Esophagus squamous epithelium (tissue), 5 donors: ENCODE results near the gene BCL7A. TPM values are rescaled to one million over a fixed set of nuclear protein-coding genes. Genes with fewer than 3 reads are reported as not detected.

Experiments used
- DNase-seq: peaks from one replicate; lab custom pipeline; 2025; lab: John Stamatoyannopoulos, UW
- H3K27ac ChIP-seq, 4 donors: fragments of 200-600 bp; sonication (generic); one replicate each; pipeline ENCODE4 v1.5.1; 2016 to 2019; ENCODE audit warnings: mild to moderate bottlenecking in 1 of 4
- H3K27me3 ChIP-seq, 4 donors: fragments of 200-600 bp; sonication (generic); 1 replicate in 3 of 4; 2 replicates in 1 of 4; pipeline versions ENCODE4 v1.5.1 to v1.6.0; 2017 to 2021; ENCODE audit warnings: antibody characterized with exemption in 1 of 4
- H3K36me3 ChIP-seq, 3 donors: fragments of 200-600 bp; sonication (generic); one replicate each; pipeline ENCODE4 v1.5.1; 2016 to 2019
- H3K4me1 ChIP-seq, 3 donors: fragments of 200-600 bp; sonication (generic); one replicate each; pipeline ENCODE4 v1.5.1; 2017 to 2019
- H3K4me3 ChIP-seq, 4 donors: fragments of 200-600 bp; sonication (generic); 1 replicate in 3 of 4; 2 replicates in 1 of 4; pipeline ENCODE4 v1.5.1; 2016 to 2019; ENCODE audit warnings: mild to moderate bottlenecking in 2 of 4, moderate library complexity in 1 of 4
- H3K9me3 ChIP-seq, 3 donors: fragments of 200-600 bp; sonication (generic); one replicate each; pipeline ENCODE4 v1.5.1; 2016 to 2019
- CTCF ChIP-seq, 6 experiments: fragments of 450-650 bp in 4 of 6; fragments of 200-600 bp in 2 of 6; sonication (generic) in 2 of 6; IDR thresholded peaks; one replicate each; pipeline ENCODE4 v1.5.1; 2016 to 2019; ENCODE audit warnings: antibody characterized with exemption in 6 of 6, mild to moderate bottlenecking in 4 of 6, moderate library complexity in 4 of 6
- POLR2A ChIP-seq, 4 donors: fragments of 450-650 bp; IDR thresholded peaks; one replicate each; pipeline ENCODE4 v1.6.1; 2017; ENCODE audit warnings: antibody characterized with exemption in 4 of 4, mild to moderate bottlenecking in 4 of 4, moderate library complexity in 3 of 4
- WGBS, 2 donors: methylation state at CpG; one replicate each; pipeline ENCODE4 v1.1.5; 2018; 5-methylcytosine and 5-hydroxymethylcytosine counted together
- intact Hi-C: fragments of 100-400 bp; cut with DNase I; formaldehyde crosslinking; loops from one replicate; pipeline ENCODE4 v1.15.0; 2022
- total RNA-seq, 4 donors: library from RNA; depleted of rRNA; stranded (reverse); fragments of >200 nt; gene quantifications; one replicate each; pipeline ENCODE4 v1.1.0, GENCODE V29; 2016
- donor health status: DM: yes; HTN: yes; CAD: no.

The BCL7A gene
- total RNA-seq, 4 donors from 2014 or later = 2.5 to 8.6 (median 5.1) TPM

GRCh38 chr12:122012184-122012583, 9.5 kb upstream of the BCL7A start:
- DNase-seq = no peak
- Histone ChIP-seq H3K4me3 (no peak overlapping the region), H3K4me1 (no peaks in the 10 kb centered on the region), H3K36me3 (no peaks in the 10 kb centered on the region), H3K27ac (no peak overlapping the region), H3K9me3 (no peaks in the 10 kb centered on the region), H3K27me3 (peaks cover 0 to 72% (median 0%) of the 10 kb centered on the region in 4 donors)
- intact Hi-C loops = no loop called here
- TF ChIP-seq CTCF (IDR thresholded peaks at IDR 0.05) (no peak), POLR2A (IDR thresholded peaks at IDR 0.05) (no peak)
- WGBS, 2 donors = 73 to 78% methylated on average over 6 of the region's 6 CpGs

GRCh38 chr12:122013136-122013535, 8.5 kb upstream of the BCL7A start:
- no peaks in the 10 kb centered on the region for H3K4me1 ChIP-seq
- H3K9me3 ChIP-seq = peaks cover 0 to 2% (median 0%) of the 10 kb centered on the region in 3 donors
- intact Hi-C loops = no loop called here
- no peak overlapping the region for H3K27ac ChIP-seq
- no peak for DNase-seq
- TF ChIP-seq POLR2A (IDR thresholded peaks at IDR 0.05) (no peak), CTCF (IDR thresholded peaks at IDR 0.05) (no peak)
- no peaks in the 10 kb centered on the region for H3K36me3 ChIP-seq
- WGBS, 2 donors = 79 to 80% methylated on average over 4 of the region's 4 CpGs
- no peak overlapping the region for H3K4me3 ChIP-seq
- H3K27me3 ChIP-seq = peaks cover 0 to 63% (median 0%) of the 10 kb centered on the region in 4 donors

- TF ChIP-seq POLR2A (IDR thresholded peaks at IDR 0.05) = no peak
- Histone ChIP-seq H3K4me3 (no peak overlapping the region), H3K9me3 (peaks cover 0 to 5% (median 0%) of the 10 kb centered on the region in 3 donors), H3K27me3 (peaks cover 0 to 59% (median 0%) of the 10 kb centered on the region in 4 donors), H3K36me3 (no peaks in the 10 kb centered on the region), H3K4me1 (no peaks in the 10 kb centered on the region), H3K27ac (no peak overlapping the region)
- no peak for DNase-seq
- 81 to 89% methylated on average over 13 of the region's 19 CpGs for WGBS, 2 donors
- intact Hi-C loops = no loop called here
Observed at GRCh38 chr12:122013791-122014590, 7.7 kb upstream of the BCL7A start.

- H3K9me3 ChIP-seq = peaks cover 0 to 5% (median 0%) of the 10 kb centered on the region in 3 donors
- H3K4me3 ChIP-seq = no peak overlapping the region
- no peak for TF ChIP-seq POLR2A (IDR thresholded peaks at IDR 0.05)
- H3K4me1 ChIP-seq = no peaks in the 10 kb centered on the region
- 95 to 100% methylated on average over 2 to 3 of the region's 5 CpGs for WGBS, 2 donors
- no peaks in the 10 kb centered on the region for H3K36me3 ChIP-seq
- H3K27ac ChIP-seq = no peak overlapping the region
- intact Hi-C loops = no loop called here
- peaks cover 0 to 59% (median 0%) of the 10 kb centered on the region in 4 donors for H3K27me3 ChIP-seq
- no peak for DNase-seq
Observed at GRCh38 chr12:122014781-122015180, 6.9 kb upstream of the BCL7A start.

- peaks cover 0 to 50% (median 0%) of the 10 kb centered on the region in 4 donors for H3K27me3 ChIP-seq
- TF ChIP-seq POLR2A (IDR thresholded peaks at IDR 0.05) = no peak
- TF ChIP-seq CTCF (IDR thresholded peaks at IDR 0.05) = no peak
- H3K4me1 ChIP-seq = peaks cover 14 to 20% (median 16%) of the 10 kb centered on the region in 3 donors
- H3K36me3 ChIP-seq = no peaks in the 10 kb centered on the region
- H3K27ac ChIP-seq = no peak overlapping the region
- no peak overlapping the region for H3K4me3 ChIP-seq
- peaks cover 0 to 5% (median 0%) of the 10 kb centered on the region in 3 donors for H3K9me3 ChIP-seq
- intact Hi-C loops = no loop called here
- DNase-seq = no peak
Observed at GRCh38 chr12:122018457-122018856, 3.2 kb upstream of the BCL7A start.

- WGBS, 2 donors = 91 to 96% methylated on average over 4 of the region's 4 CpGs
Observed at GRCh38 chr12:122018937-122019336, 2.7 kb upstream of the BCL7A start.

More at GRCh38 chr12:122018937-122019336, 2.7 kb upstream of the BCL7A start:
- Histone ChIP-seq H3K4me3 (no peak overlapping the region), H3K27me3 (peaks cover 0 to 48% (median 0%) of the 10 kb centered on the region in 4 donors), H3K4me1 (peaks cover 19 to 24% (median 21%) of the 10 kb centered on the region in 3 donors), H3K27ac (no peak overlapping the region), H3K9me3 (peaks cover 0 to 5% (median 0%) of the 10 kb centered on the region in 3 donors), H3K36me3 (no peaks in the 10 kb centered on the region)
- DNase-seq = no peak
- TF ChIP-seq CTCF (IDR thresholded peaks at IDR 0.05) = no peak
- TF ChIP-seq POLR2A (IDR thresholded peaks at IDR 0.05) = no peak
- intact Hi-C loops = no loop called here
